Left ventricle myocardium inferior (tissue), 1 donor: ENCODE results near the gene OCEL1. TPM values are rescaled to one million over a fixed set of nuclear protein-coding genes. Genes with fewer than 3 reads are reported as not detected.
"Not testable (repeated sequence)": the region's sequence is repeated elsewhere in the genome, so short reads cannot be mapped to it uniquely, and the experiment has no call there.

Experiments used
- DNase-seq: peaks from one replicate; pipeline ENCODE4 v3.0.0-alpha.2; 2020
- H3K27ac ChIP-seq: fragments of 200-600 bp; replicated peaks from 2 replicates; pipeline ENCODE4 v1.8.0; 2021
- H3K27me3 ChIP-seq: fragments of 200-600 bp; 2 replicates; pipeline ENCODE4 v1.8.0; 2021; ENCODE audit warnings: low read depth
- H3K36me3 ChIP-seq: fragments of 200-600 bp; 2 replicates; pipeline ENCODE4 v1.8.0; 2021
- H3K4me1 ChIP-seq: fragments of 200-600 bp; 2 replicates; pipeline ENCODE4 v1.8.0; 2021
- H3K4me3 ChIP-seq: fragments of 200-600 bp; 2 replicates; pipeline ENCODE4 v1.8.0; 2021; ENCODE audit warnings: mild to moderate bottlenecking, moderate library complexity
- H3K9me3 ChIP-seq: fragments of 200-600 bp; replicated peaks from 2 replicates; pipeline ENCODE4 v1.8.0; 2021
- intact Hi-C: fragments of 100-400 bp; cut with micrococcal nuclease; formaldehyde crosslinking; loops from one replicate; pipeline ENCODE4 v1.11.0; 2022
- total RNA-seq: library from RNA; stranded (reverse); fragmentation: NEBNext Ultra II Directional; extraction: Animal tissue kit (Norgen Biotek cat#: 25700); gene quantifications from one replicate; pipeline ENCODE4 v1.2.1, GENCODE V29; 2021
- TF ChIP-seq, protein P1 (sequence below): fragments of 200-600 bp; IDR thresholded peaks from 2 replicates; pipeline ENCODE4 v1.8.0; 2021; ENCODE audit warnings: antibody characterized with exemption, mild to moderate bottlenecking, borderline replicate concordance
- donor health status: DM: no; HTN: yes; CAD: no; lungs with severe emphysema.

OCEL1 gene
- total RNA-seq, 1 donor from 2014 or later: 21.2 TPM

- intact Hi-C loops: no loop called here
- no peak overlapping the region for H3K27ac ChIP-seq
- no peak overlapping the region for H3K4me3 ChIP-seq
- TF ChIP-seq, protein P1, sequence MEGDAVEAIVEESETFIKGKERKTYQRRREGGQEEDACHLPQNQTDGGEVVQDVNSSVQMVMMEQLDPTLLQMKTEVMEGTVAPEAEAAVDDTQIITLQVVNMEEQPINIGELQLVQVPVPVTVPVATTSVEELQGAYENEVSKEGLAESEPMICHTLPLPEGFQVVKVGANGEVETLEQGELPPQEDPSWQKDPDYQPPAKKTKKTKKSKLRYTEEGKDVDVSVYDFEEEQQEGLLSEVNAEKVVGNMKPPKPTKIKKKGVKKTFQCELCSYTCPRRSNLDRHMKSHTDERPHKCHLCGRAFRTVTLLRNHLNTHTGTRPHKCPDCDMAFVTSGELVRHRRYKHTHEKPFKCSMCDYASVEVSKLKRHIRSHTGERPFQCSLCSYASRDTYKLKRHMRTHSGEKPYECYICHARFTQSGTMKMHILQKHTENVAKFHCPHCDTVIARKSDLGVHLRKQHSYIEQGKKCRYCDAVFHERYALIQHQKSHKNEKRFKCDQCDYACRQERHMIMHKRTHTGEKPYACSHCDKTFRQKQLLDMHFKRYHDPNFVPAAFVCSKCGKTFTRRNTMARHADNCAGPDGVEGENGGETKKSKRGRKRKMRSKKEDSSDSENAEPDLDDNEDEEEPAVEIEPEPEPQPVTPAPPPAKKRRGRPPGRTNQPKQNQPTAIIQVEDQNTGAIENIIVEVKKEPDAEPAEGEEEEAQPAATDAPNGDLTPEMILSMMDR: no peak
- H3K36me3 ChIP-seq: peaks cover 82% of the 10 kb centered on the region
- no peaks in the 10 kb centered on the region for H3K4me1 ChIP-seq
- H3K27me3 ChIP-seq: no peaks in the 10 kb centered on the region
- H3K9me3 ChIP-seq: no peaks in the 10 kb centered on the region
- DNase-seq: no peak
Observed at GRCh38 chr19:17184371-17184841, 41.6 kb upstream of the OCEL1 start.

GRCh38 chr19:17185590-17185989 lies 40.4 kb upstream of the OCEL1 start:
- no peak overlapping the region for H3K27ac ChIP-seq
- H3K4me1 ChIP-seq: no peaks in the 10 kb centered on the region
- no peak overlapping the region for H3K4me3 ChIP-seq
- H3K9me3 ChIP-seq: no peaks in the 10 kb centered on the region
- no peaks in the 10 kb centered on the region for H3K27me3 ChIP-seq
- TF ChIP-seq, protein P1: no peak
- intact Hi-C loops: no loop called here
- DNase-seq: no peak
- H3K36me3 ChIP-seq: peaks cover 92% of the 10 kb centered on the region

DNA sequence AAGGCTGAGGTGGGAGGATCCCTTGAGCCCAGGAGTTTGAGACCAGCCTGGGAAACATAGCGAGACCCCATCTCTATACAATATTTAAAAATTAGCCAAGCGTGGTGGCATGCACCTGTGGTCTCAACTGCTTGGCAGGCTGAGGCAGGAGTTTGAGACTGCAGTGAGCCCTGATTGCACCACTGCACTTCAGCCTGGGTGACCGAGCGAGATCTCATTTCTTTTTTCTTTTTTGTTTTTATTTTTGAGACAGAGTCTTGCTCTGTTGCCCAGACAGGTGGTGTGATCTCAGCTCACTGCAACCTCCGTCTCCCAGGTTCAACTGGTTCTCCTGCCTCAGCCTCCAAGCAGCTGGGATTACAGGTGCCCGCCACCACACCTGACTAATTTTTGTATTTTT lies 34.3 kb upstream of the OCEL1 start:
- intact Hi-C loops, H3K4me1 ChIP-seq, DNase-seq, H3K27ac ChIP-seq, H3K4me3 ChIP-seq, H3K27me3 ChIP-seq, H3K9me3 ChIP-seq: not testable (repeated sequence)
- peaks cover 90% of the 10 kb centered on the region for H3K36me3 ChIP-seq

DNA sequence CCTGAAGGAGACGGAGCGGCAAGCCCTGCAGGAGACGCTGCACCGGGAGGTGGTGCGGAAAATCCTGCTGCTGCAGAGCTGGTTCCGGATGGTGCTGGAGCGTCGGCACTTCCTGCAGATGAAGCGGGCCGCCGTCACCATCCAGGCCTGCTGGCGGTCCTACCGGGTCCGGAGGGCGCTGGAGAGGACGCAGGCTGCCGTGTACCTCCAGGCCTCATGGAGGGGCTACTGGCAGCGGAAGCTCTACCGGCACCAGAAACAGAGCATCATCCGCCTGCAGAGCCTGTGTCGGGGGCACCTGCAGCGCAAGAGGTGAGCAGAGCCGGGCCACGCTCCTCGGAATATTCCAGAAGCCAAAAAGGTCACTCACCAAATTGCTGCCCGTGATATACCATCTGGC lies 33.3 kb upstream of the OCEL1 start:
- no peak overlapping the region for H3K27ac ChIP-seq
- intact Hi-C loops: no loop called here
- no peaks in the 10 kb centered on the region for H3K27me3 ChIP-seq
- H3K36me3 ChIP-seq: peaks cover 88% of the 10 kb centered on the region
- H3K4me3 ChIP-seq: no peak overlapping the region
- TF ChIP-seq, protein P1: no peak
- H3K9me3 ChIP-seq: no peaks in the 10 kb centered on the region
- H3K4me1 ChIP-seq: no peaks in the 10 kb centered on the region
- no peak for DNase-seq

- TF ChIP-seq, protein P1: no peak
- H3K27me3 ChIP-seq: no peaks in the 10 kb centered on the region
- H3K4me3 ChIP-seq: no peak overlapping the region
- H3K36me3 ChIP-seq: peaks cover 86% of the 10 kb centered on the region
- no peak for DNase-seq
- intact Hi-C loops: no loop called here
- no peaks in the 10 kb centered on the region for H3K9me3 ChIP-seq
- no peaks in the 10 kb centered on the region for H3K4me1 ChIP-seq
- H3K27ac ChIP-seq: no peak overlapping the region
Observed at GRCh38 chr19:17194608-17195007, 31.4 kb upstream of the OCEL1 start.

- H3K4me1 ChIP-seq: peaks cover 1% of the 10 kb centered on the region
- TF ChIP-seq, protein P1: no peak
- no peaks in the 10 kb centered on the region for H3K9me3 ChIP-seq
- no peak overlapping the region for H3K27ac ChIP-seq
- intact Hi-C loops: no loop called here
- peaks cover 86% of the 10 kb centered on the region for H3K36me3 ChIP-seq
- no peaks in the 10 kb centered on the region for H3K27me3 ChIP-seq
- DNase-seq: no peak
- H3K4me3 ChIP-seq: no peak overlapping the region
Observed at GRCh38 chr19:17195106-17195505, 30.9 kb upstream of the OCEL1 start.
